HepG2 (cell line): ENCODE results near the gene TP53TG5.

Experiments
- ATF4 ChIP-seq, 2 experiments: fragments of 450-650 bp in 1 of 2; sonication (generic) in 1 of 2; formaldehyde crosslinking; IDR thresholded peaks; 2 replicates each; pipeline versions ENCODE4 v1.5.0 to v1.8.0; 2020 to 2022; ENCODE audit warnings: mild to moderate bottlenecking in 1 of 2, missing genetic modification reagents in 1 of 2
- FOXK2 ChIP-seq: fragments of 450-650 bp; IDR thresholded peaks from 2 replicates; pipeline ENCODE4 v1.6.1; 2016
- HCFC1 ChIP-seq: fragments of 150-350 bp; IDR thresholded peaks from 2 replicates; pipeline ENCODE4 v1.6.1; 2014; ENCODE audit warnings: low read depth, low read length
- JUND ChIP-seq: sonication (generic); formaldehyde crosslinking; IDR thresholded peaks from 2 replicates; pipeline ENCODE4 v1.8.0; 2022; ENCODE audit warnings: mild to moderate bottlenecking, missing genetic modification reagents
- PBX2 ChIP-seq: IDR thresholded peaks from 2 replicates; pipeline ENCODE4 v1.6.1; 2016; ENCODE audit warnings: control low read depth
- SNAPC2 ChIP-seq: sonication (generic); formaldehyde crosslinking; IDR thresholded peaks from 2 replicates; pipeline ENCODE4 v1.8.1; 2022; ENCODE audit warnings: mild to moderate bottlenecking, missing genetic modification reagents
- SNAPC4 ChIP-seq: sonication (generic); formaldehyde crosslinking; IDR thresholded peaks from 2 replicates; pipeline ENCODE4 v1.4.0; 2020; ENCODE audit warnings: mild to moderate bottlenecking, missing genetic modification reagents
- SP1 ChIP-seq, 2 experiments: fragments of 450-650 bp in 1 of 2; sonication (generic) in 1 of 2; formaldehyde crosslinking in 1 of 2; IDR thresholded peaks; 2 replicates each; pipeline versions ENCODE4 v1.4.0 to v1.6.1; 2016 to 2020; ENCODE audit warnings: missing genetic modification reagents in 1 of 2
- U2AF1 ChIP-seq: fragments of 200-400 bp; formaldehyde crosslinking; optimal IDR thresholded peaks from 2 replicates; pipeline ENCODE3; 2017; ENCODE audit warnings: mild to moderate bottlenecking, low read depth, low read length

GRCh38 chr20:45425561-45425960 is 47.4 kb upstream of the TP53TG5 start:
- TF ChIP-seq ATF4 (CRISPR knock-in tag; IDR thresholded peaks at IDR 0.05) = no peak
- no peak for TF ChIP-seq FOXK2
- no peak for TF ChIP-seq SP1 (IDR thresholded peaks at IDR 0.05)
- TF ChIP-seq SP1 (CRISPR knock-in tag; IDR thresholded peaks at IDR 0.05) = no peak
- no peak for TF ChIP-seq HCFC1
- TF ChIP-seq SNAPC2 (CRISPR knock-in tag) = no peak
- no peak for TF ChIP-seq U2AF1
- TF ChIP-seq SNAPC4 (CRISPR knock-in tag) = no peak
- no peak for TF ChIP-seq JUND (CRISPR knock-in tag)
- no peak for TF ChIP-seq PBX2 (CRISPR knock-in tag)
